Epithelial cell of esophagus (primary cell): Measurements from ENCODE around the gene PNO1.

Experiments used
- DNase-seq: peaks from one replicate; pipeline ENCODE4 v3.0.0; 2010; ENCODE audit warnings: low read depth
- H3K4me3 ChIP-seq: 2 replicates; pipeline ENCODE4 v1.5.1; 2011; ENCODE audit warnings: mild to moderate bottlenecking, low read length, control low read depth
- TF ChIP-seq, protein P1 (sequence below): IDR thresholded peaks from 2 replicates; pipeline ENCODE4 v1.5.1; 2011; ENCODE audit warnings: low read depth, mild to moderate bottlenecking, low read length, control low read depth, inconsistent platforms; ENCODE audit not compliant: insufficient read depth; ENCODE audit errors: missing control alignments

The PNO1 gene

DNA sequence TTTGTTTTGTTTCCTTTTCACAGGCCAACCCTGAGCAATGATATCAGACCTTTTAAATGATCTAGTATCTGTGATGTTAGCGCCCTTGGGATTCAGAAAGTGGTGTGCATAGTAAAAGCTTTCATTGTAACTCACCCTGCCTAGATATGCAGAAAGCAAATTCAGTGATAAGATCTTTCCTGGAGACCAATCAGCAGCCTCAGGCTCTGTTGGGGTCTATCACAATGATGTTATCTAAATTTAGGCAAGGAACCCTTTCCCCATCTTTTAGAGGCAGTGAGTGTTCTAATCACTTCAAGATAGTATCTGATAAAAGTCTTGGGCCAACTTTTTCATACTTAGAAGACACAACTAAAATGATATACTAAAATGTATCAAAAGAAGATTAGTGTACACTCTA is 23.6 kb upstream of the PNO1 start:
- TF ChIP-seq, protein P1, sequence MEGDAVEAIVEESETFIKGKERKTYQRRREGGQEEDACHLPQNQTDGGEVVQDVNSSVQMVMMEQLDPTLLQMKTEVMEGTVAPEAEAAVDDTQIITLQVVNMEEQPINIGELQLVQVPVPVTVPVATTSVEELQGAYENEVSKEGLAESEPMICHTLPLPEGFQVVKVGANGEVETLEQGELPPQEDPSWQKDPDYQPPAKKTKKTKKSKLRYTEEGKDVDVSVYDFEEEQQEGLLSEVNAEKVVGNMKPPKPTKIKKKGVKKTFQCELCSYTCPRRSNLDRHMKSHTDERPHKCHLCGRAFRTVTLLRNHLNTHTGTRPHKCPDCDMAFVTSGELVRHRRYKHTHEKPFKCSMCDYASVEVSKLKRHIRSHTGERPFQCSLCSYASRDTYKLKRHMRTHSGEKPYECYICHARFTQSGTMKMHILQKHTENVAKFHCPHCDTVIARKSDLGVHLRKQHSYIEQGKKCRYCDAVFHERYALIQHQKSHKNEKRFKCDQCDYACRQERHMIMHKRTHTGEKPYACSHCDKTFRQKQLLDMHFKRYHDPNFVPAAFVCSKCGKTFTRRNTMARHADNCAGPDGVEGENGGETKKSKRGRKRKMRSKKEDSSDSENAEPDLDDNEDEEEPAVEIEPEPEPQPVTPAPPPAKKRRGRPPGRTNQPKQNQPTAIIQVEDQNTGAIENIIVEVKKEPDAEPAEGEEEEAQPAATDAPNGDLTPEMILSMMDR: no peak
- no peak overlapping the region for H3K4me3 ChIP-seq
- DNase-seq: no peak

DNA sequence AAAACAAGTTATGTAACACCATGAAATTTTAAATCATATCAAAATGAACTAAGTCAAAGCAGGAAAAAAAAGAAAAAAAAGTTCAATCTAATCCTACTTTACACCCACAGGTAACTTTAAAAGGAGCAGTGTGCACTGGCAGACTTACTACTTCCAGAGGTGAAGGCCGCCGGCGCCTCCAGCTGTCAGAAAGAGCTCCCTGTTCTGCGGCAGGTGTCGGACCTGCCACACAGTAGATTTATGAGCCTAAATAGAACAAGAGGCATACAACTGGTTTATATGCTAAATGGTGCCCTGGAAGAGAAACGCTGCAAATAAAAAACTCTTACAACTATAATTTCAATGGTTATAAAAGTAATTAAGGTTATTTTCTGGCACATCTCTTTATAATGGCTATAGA is 23.1 kb upstream of the PNO1 start:
- TF ChIP-seq, protein P1: no peak
- no peak for DNase-seq
- no peak overlapping the region for H3K4me3 ChIP-seq

DNA sequence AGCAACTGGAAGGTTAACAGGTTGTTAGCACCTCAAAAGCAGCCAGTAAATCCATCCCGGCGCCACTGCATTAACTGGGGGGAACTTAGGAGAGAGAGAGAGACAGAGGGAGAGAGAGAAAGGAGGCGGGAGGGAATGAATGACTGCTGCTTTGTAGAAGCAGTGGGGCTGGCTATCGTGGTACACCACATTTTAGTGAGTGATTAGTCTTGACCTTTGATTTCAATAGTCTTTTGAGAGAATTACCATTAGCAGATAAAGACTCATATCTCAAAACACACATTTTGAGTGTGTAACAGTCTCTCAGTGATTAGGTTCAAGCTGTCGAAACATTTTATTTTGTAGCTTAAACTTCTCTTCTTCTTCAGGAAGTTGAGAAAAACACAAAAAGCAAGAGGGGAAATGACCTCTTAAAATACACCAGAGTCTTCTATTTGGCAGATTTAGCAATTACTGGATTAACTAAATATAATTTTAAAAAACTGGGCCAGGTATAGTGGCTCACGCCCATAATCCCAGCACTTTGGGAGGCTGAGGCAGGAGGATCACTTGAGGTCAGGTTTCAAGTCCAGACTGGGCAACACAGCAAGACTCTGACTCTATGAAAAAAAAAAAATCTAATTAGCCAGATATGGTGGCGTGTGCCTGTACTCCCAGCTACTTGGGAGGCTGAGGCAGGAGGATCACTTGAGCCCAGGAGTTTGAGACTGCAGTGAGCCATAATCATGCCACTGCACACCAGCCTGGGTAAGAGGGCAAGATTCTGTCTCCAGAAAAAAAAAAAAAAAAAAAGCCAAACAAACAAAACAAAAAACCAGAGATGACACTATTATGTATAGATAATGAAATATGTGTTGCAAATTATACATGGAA is 22.0 kb upstream of the PNO1 start:
- DNase-seq: no peak
- TF ChIP-seq, protein P1: no peak
- no peak overlapping the region for H3K4me3 ChIP-seq

DNA sequence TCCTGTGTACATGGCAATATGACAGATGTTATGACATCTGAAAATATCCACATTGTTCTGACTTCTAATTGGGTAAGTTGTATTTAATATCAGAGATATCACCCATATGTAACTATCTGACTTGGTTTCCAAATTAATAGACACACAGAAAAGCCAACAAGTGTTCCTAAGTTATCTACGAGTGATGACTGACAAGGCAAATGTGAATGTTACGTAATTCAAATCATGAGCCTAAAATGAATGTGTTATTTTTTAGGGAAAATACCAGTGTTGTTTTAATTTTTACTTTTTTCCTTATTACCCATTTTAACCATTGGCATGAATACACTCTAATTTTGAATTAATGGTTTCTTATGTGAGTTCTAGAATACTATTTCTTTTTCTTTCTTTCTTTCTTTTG is 15.8 kb upstream of the PNO1 start:
- DNase-seq: no peak
- TF ChIP-seq, protein P1: no peak
- H3K4me3 ChIP-seq: no peak overlapping the region

DNA sequence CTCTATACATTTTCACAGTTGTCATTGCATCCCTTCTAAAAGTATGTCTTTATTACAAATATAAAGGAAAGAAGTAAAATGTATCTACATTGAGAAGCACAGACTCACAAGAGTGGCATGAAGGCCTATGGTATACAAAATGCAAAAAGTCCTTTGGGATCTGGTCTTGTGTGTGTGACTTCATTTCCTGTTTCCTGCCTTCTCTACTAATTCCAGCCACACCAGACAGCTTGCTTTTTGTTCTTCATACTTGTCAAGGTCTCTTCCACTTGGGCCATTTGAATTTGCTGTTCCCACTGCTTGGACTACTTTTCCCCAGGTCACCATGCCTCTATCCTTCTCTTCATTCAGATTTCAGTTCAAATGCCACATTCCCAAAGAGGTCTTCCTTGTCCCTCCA is 6.7 kb upstream of the PNO1 start:
- DNase-seq: no peak
- TF ChIP-seq, protein P1: no peak
- H3K4me3 ChIP-seq: no peak overlapping the region

DNA sequence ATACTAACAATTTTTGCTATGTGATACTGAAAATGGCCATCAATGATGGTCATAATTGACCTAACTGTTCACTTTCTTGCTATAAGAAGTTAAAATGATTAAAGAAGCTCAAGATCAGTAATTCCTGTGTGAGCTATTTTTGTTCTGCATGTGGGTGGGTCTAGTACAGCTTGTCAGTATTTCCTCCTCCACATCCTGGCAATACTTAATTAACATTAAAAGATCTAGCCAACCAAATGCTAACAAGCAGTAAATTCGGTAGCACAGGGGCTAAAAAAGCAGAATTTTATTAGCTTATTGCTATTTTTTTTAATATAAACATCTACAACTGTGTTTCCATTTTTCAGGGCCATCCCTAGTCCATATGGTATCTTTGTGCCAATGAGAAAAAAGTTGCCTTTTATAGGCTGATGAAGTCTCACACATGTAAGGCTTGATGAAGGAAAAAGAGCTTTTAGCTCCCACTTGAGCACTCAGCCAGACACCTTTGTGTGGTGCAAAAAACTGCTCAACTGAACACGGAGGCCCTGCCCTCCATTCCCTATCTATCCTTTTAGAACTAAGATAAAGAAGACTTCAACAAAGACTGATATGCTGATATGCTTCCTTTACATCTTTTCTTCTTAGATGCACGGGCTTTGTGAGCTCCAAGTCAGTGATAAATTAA is 4.9 kb upstream of the PNO1 start:
- no peak for DNase-seq
- TF ChIP-seq, protein P1: no peak
- no peak overlapping the region for H3K4me3 ChIP-seq
